WTC11 (cell line): Measurements from ENCODE around the gene GIMAP2.

Source experiments
- ATF1 ChIP-seq: sonication (generic); formaldehyde crosslinking; IDR thresholded peaks from 2 replicates; pipeline ENCODE4 v1.8.1; 2023; ENCODE audit warnings: mild to moderate bottlenecking, moderate library complexity, missing genetic modification reagents
- SMAD3 ChIP-seq: sonication (generic); formaldehyde crosslinking; IDR thresholded peaks from 2 replicates; pipeline ENCODE4 v1.8.0; 2022; ENCODE audit warnings: missing genetic modification reagents, mild to moderate bottlenecking, borderline replicate concordance
- USF1 ChIP-seq: sonication (generic); formaldehyde crosslinking; IDR thresholded peaks from 2 replicates; pipeline ENCODE4 v1.8.0; 2022; ENCODE audit warnings: mild to moderate bottlenecking, missing genetic modification reagents
- USF2 ChIP-seq: sonication (generic); formaldehyde crosslinking; IDR thresholded peaks from 2 replicates; pipeline ENCODE4 v1.8.1; 2023; ENCODE audit warnings: mild to moderate bottlenecking, missing genetic modification reagents, moderate library complexity
- ZSCAN18 ChIP-seq: fragments of 250-450 bp; sonication (Bioruptor Pico); IDR thresholded peaks from 2 replicates; pipeline ENCODE4 v2.1.2; 2022; ENCODE audit warnings: mild to moderate bottlenecking, moderate library complexity
- TF ChIP-seq, protein P1 (sequence below): fragments of 200-600 bp; IDR thresholded peaks from 2 replicates; pipeline ENCODE4 v1.8.0; 2022; ENCODE audit warnings: antibody characterized with exemption

- TF ChIP-seq USF2 (CRISPR knock-in tag) = no peak
- TF ChIP-seq ATF1 (CRISPR knock-in tag) = no peak
- TF ChIP-seq ZSCAN18 (CRISPR knock-in tag) = no peak
- TF ChIP-seq USF1 (CRISPR knock-in tag) = no peak
- TF ChIP-seq, protein P1, sequence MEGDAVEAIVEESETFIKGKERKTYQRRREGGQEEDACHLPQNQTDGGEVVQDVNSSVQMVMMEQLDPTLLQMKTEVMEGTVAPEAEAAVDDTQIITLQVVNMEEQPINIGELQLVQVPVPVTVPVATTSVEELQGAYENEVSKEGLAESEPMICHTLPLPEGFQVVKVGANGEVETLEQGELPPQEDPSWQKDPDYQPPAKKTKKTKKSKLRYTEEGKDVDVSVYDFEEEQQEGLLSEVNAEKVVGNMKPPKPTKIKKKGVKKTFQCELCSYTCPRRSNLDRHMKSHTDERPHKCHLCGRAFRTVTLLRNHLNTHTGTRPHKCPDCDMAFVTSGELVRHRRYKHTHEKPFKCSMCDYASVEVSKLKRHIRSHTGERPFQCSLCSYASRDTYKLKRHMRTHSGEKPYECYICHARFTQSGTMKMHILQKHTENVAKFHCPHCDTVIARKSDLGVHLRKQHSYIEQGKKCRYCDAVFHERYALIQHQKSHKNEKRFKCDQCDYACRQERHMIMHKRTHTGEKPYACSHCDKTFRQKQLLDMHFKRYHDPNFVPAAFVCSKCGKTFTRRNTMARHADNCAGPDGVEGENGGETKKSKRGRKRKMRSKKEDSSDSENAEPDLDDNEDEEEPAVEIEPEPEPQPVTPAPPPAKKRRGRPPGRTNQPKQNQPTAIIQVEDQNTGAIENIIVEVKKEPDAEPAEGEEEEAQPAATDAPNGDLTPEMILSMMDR = no peak
- TF ChIP-seq SMAD3 (CRISPR knock-in tag) = no peak
These were observed 43.1 kb downstream of the GIMAP2 start for GRCh38 chr7:150728609-150729008.
